Type B pancreatic cell (in vitro differentiated cells): Measurements from ENCODE around the gene HMGCS2. TPM values are rescaled to one million over a fixed set of nuclear protein-coding genes. Genes with fewer than 3 reads are reported as not detected.

Experiments used
- DNase-seq: peaks from one replicate; pipeline ENCODE4 v3.0.0; 2021; ENCODE audit warnings: mixed read lengths; ENCODE audit not compliant: unreplicated experiment; ENCODE audit errors: extremely low spot score
- H3K27ac Mint-ChIP-seq: 2 replicates; pipeline ENCODE4 v1.8.0; 2021; ENCODE audit warnings: mild to moderate bottlenecking, mixed read lengths
- H3K27me3 Mint-ChIP-seq: 2 replicates; pipeline ENCODE4 v1.8.0; 2021; ENCODE audit warnings: mixed read lengths
- H3K36me3 Mint-ChIP-seq: 2 replicates; pipeline ENCODE4 v1.8.0; 2021; ENCODE audit warnings: mixed read lengths
- H3K4me1 Mint-ChIP-seq: one replicate; pipeline ENCODE4 v1.8.0; 2021; ENCODE audit warnings: mixed read lengths; ENCODE audit not compliant: unreplicated experiment
- H3K4me3 Mint-ChIP-seq: 2 replicates; pipeline ENCODE4 v1.8.0; 2021; ENCODE audit warnings: mild to moderate bottlenecking, mixed read lengths
- H3K9me3 Mint-ChIP-seq: 2 replicates; pipeline ENCODE4 v1.8.0; 2021; ENCODE audit warnings: mixed read lengths
- CTCF ChIP-seq: fragments of 200-600 bp; sonication (generic); conservative IDR thresholded peaks from 2 replicates; pipeline ENCODE4 v1.5.0; 2021; ENCODE audit warnings: antibody characterized with exemption, mild to moderate bottlenecking
- total RNA-seq: library from RNA; stranded (reverse); gene quantifications from 2 replicates; pipeline ENCODE4 v1.2.1, GENCODE V29; 2021; ENCODE audit warnings: low replicate concordance

The HMGCS2 gene
- total RNA-seq, 1 donor from 2014 or later, result 19.1 TPM

- no peaks in the 10 kb centered on the region for H3K27me3 Mint-ChIP-seq
- no peak for DNase-seq
- no peak overlapping the region for H3K27ac Mint-ChIP-seq
These were observed 64.8 kb downstream of the HMGCS2 start for GRCh38 chr1:119703666-119704450.

GRCh38 chr1:119702384-119702783, 66.3 kb downstream of the HMGCS2 start:
- H3K4me1 Mint-ChIP-seq, result peaks cover 7% of the 10 kb centered on the region
- H3K27ac Mint-ChIP-seq, result no peak overlapping the region
- no peaks in the 10 kb centered on the region for H3K36me3 Mint-ChIP-seq
- no peak overlapping the region for H3K4me3 Mint-ChIP-seq
- no peak for DNase-seq
- no peak for TF ChIP-seq CTCF
- H3K27me3 Mint-ChIP-seq, result no peaks in the 10 kb centered on the region
- H3K9me3 Mint-ChIP-seq, result peaks cover 22% of the 10 kb centered on the region

More at GRCh38 chr1:119703666-119704450, 64.8 kb downstream of the HMGCS2 start:
- Mint-ChIP-seq H3K4me1 (no peaks in the 10 kb centered on the region), H3K4me3 (no peak overlapping the region), H3K36me3 (no peaks in the 10 kb centered on the region), H3K9me3 (peaks cover 22% of the 10 kb centered on the region)
- no peak for TF ChIP-seq CTCF

GRCh38 chr1:119701659-119702058, 67.0 kb downstream of the HMGCS2 start:
- Mint-ChIP-seq H3K4me3 (no peak overlapping the region), H3K9me3 (peaks cover 22% of the 10 kb centered on the region), H3K27me3 (no peaks in the 10 kb centered on the region), H3K36me3 (no peaks in the 10 kb centered on the region), H3K4me1 (peaks cover 7% of the 10 kb centered on the region), H3K27ac (no peak overlapping the region)
- no peak for DNase-seq
- no peak for TF ChIP-seq CTCF

- Mint-ChIP-seq H3K27ac (no peak overlapping the region), H3K9me3 (peaks cover 22% of the 10 kb centered on the region), H3K4me3 (no peak overlapping the region), H3K27me3 (no peaks in the 10 kb centered on the region), H3K36me3 (no peaks in the 10 kb centered on the region), H3K4me1 (peaks cover 7% of the 10 kb centered on the region)
- TF ChIP-seq CTCF, result no peak
- no peak for DNase-seq
These were observed 68.4 kb downstream of the HMGCS2 start for GRCh38 chr1:119700326-119700725.

Other genes with a start within 250 kb of the HMGCS2 start
- 9.9 and 11.8 TPM in 2 replicates for gene ZNF697, start 120.6 kb downstream of the HMGCS2 start, total RNA-seq
- gene PHGDH, start 57.0 kb downstream of the HMGCS2 start, total RNA-seq, result 195 and 217 TPM in 2 replicates
- gene REG4, start 42.6 kb upstream of the HMGCS2 start, total RNA-seq, result 4.3 and 5.8 TPM in 2 replicates
- not detected in 2 replicates for gene ADAM30, start 127.6 kb upstream of the HMGCS2 start, total RNA-seq